HCEC 1CT (cell line): ENCODE data around the gene GMPPA.
A peak's percentile ranks its signal among the peaks of the same experiment; 100 is the strongest.

Experiments
- DNase-seq: peaks from one replicate; pipeline ENCODE4 v3.0.0-alpha.2; 2017

Gene GMPPA

GRCh38 chr2:219522111-219523030 lies 23.7 kb downstream of the GMPPA start:
- DNase-seq = peak; percentile 89

GRCh38 chr2:219523031-219523671 lies 24.5 kb downstream of the GMPPA start:
- no peak for DNase-seq

GRCh38 chr2:219524817-219525216 lies 26.1 kb downstream of the GMPPA start:
- no peak for DNase-seq

GRCh38 chr2:219525533-219526232 lies 27.0 kb downstream of the GMPPA start:
- no peak for DNase-seq

GRCh38 chr2:219526320-219527075 lies 27.8 kb downstream of the GMPPA start:
- no peak for DNase-seq

- no peak for DNase-seq
Measured at GRCh38 chr2:219527076-219527394, 28.3 kb downstream of the GMPPA start.

- no peak for DNase-seq
Measured at GRCh38 chr2:219527472-219527871, 28.8 kb downstream of the GMPPA start.

- peak; percentile 78 for DNase-seq
Measured at GRCh38 chr2:219530048-219530963, 31.6 kb downstream of the GMPPA start.

- DNase-seq = no peak
Measured at GRCh38 chr2:219531639-219532377, 33.1 kb downstream of the GMPPA start.

GRCh38 chr2:219532378-219532649 lies 33.6 kb downstream of the GMPPA start:
- no peak for DNase-seq

GRCh38 chr2:219533930-219534661 lies 35.4 kb downstream of the GMPPA start:
- no peak for DNase-seq

- no peak for DNase-seq
Measured at GRCh38 chr2:219536425-219536824, 37.7 kb downstream of the GMPPA start.

GRCh38 chr2:219536967-219537366 lies 38.3 kb downstream of the GMPPA start:
- no peak for DNase-seq

GRCh38 chr2:219537657-219538488 lies 39.2 kb downstream of the GMPPA start:
- DNase-seq = no peak

GRCh38 chr2:219538504-219538951 lies 39.8 kb downstream of the GMPPA start:
- DNase-seq = no peak

GRCh38 chr2:219538956-219539788 lies 40.5 kb downstream of the GMPPA start:
- DNase-seq = no peak

GRCh38 chr2:219539926-219540678 lies 41.4 kb downstream of the GMPPA start:
- no peak for DNase-seq
